Astrocyte (in vitro differentiated cells and primary cell): ENCODE data around the gene TRPV6. TPM values are rescaled to one million over a fixed set of nuclear protein-coding genes. Genes with fewer than 3 reads are reported as not detected.

Experiments used
- DNase-seq: peaks from one replicate; pipeline ENCODE4 v3.0.0-alpha.2; 2010; ENCODE audit warnings: low read depth
- FAIRE-seq: peaks from 2 replicates; lab custom pipeline; 2011; peaks lifted over from hg19 to GRCh38; lab: Jason Lieb, UNC
- H2AFZ ChIP-seq: 2 replicates; pipeline ENCODE4 v1.6.0; 2012; ENCODE audit warnings: low read depth, low read length, inconsistent platforms
- H3K27ac ChIP-seq: 2 replicates; pipeline ENCODE4 v1.5.1; 2011; ENCODE audit warnings: low read depth, low read length, inconsistent platforms
- H3K27me3 ChIP-seq: 2 replicates; pipeline ENCODE4 v1.6.0; 2011; ENCODE audit warnings: low read length, inconsistent platforms; ENCODE audit not compliant: insufficient read depth
- H3K36me3 ChIP-seq: 2 replicates; pipeline ENCODE4 v1.5.1; 2011; ENCODE audit warnings: low read length, inconsistent platforms; ENCODE audit not compliant: insufficient read depth
- H3K4me1 ChIP-seq: 2 replicates; pipeline ENCODE4 v1.5.1; 2011; ENCODE audit warnings: low read length, inconsistent platforms; ENCODE audit not compliant: insufficient read depth
- H3K4me2 ChIP-seq: 2 replicates; pipeline ENCODE4 v1.6.0; 2012; ENCODE audit warnings: low read length, inconsistent platforms
- H3K4me3 ChIP-seq: 2 replicates; pipeline ENCODE4 v1.5.1; 2011; ENCODE audit warnings: low read depth, mild to moderate bottlenecking, low read length, inconsistent platforms; ENCODE audit not compliant: insufficient read depth
- H3K79me2 ChIP-seq: 2 replicates; pipeline ENCODE4 v1.6.0; 2012; ENCODE audit warnings: mild to moderate bottlenecking, low read length, inconsistent platforms; ENCODE audit not compliant: insufficient read depth
- H3K9ac ChIP-seq: 2 replicates; pipeline ENCODE4 v1.6.0; 2012; ENCODE audit warnings: mild to moderate bottlenecking, low read length, inconsistent platforms
- H3K9me3 ChIP-seq: 2 replicates; pipeline ENCODE4 v1.5.1; 2012; ENCODE audit warnings: low read depth, mild to moderate bottlenecking, low read length, inconsistent platforms; ENCODE audit not compliant: insufficient read depth
- H4K20me1 ChIP-seq: 2 replicates; pipeline ENCODE4 v1.6.0; 2012; ENCODE audit warnings: low read length, inconsistent platforms; ENCODE audit not compliant: insufficient read depth
- H3K27ac Mint-ChIP-seq: one replicate; pipeline ENCODE4 v1.8.0; 2021; ENCODE audit warnings: mild to moderate bottlenecking, mixed read lengths; ENCODE audit not compliant: unreplicated experiment
- H3K27me3 Mint-ChIP-seq: one replicate; pipeline ENCODE4 v1.8.0; 2021; ENCODE audit warnings: low read depth, mixed read lengths; ENCODE audit not compliant: unreplicated experiment
- H3K36me3 Mint-ChIP-seq: one replicate; pipeline ENCODE4 v1.8.0; 2021; ENCODE audit warnings: low read depth, mixed read lengths; ENCODE audit not compliant: unreplicated experiment
- H3K4me1 Mint-ChIP-seq: one replicate; pipeline ENCODE4 v1.8.0; 2021; ENCODE audit warnings: low read depth, mixed read lengths; ENCODE audit not compliant: unreplicated experiment
- H3K4me3 Mint-ChIP-seq: one replicate; pipeline ENCODE4 v1.8.0; 2021; ENCODE audit warnings: mild to moderate bottlenecking, moderate library complexity, mixed read lengths; ENCODE audit not compliant: unreplicated experiment
- H3K9me3 Mint-ChIP-seq: one replicate; pipeline ENCODE4 v1.8.0; 2021; ENCODE audit warnings: mild to moderate bottlenecking, mixed read lengths; ENCODE audit not compliant: unreplicated experiment
- CTCF ChIP-seq: IDR thresholded peaks from 2 replicates; pipeline ENCODE4 v1.5.1; 2011; ENCODE audit warnings: low read depth, mild to moderate bottlenecking, inconsistent platforms, low read length, moderate library complexity; ENCODE audit not compliant: insufficient read depth
- EZH2 ChIP-seq: IDR thresholded peaks from 2 replicates; pipeline ENCODE4 v1.6.1; 2012; ENCODE audit warnings: mild to moderate bottlenecking, low read length, inconsistent platforms; ENCODE audit not compliant: insufficient read depth
- total RNA-seq: library from RNA; stranded (reverse); gene quantifications from 2 replicates; pipeline ENCODE4 v1.2.1, GENCODE V29; 2021

Gene TRPV6
- total RNA-seq, 1 donor from 2014 or later, result 0.14 TPM

DNA sequence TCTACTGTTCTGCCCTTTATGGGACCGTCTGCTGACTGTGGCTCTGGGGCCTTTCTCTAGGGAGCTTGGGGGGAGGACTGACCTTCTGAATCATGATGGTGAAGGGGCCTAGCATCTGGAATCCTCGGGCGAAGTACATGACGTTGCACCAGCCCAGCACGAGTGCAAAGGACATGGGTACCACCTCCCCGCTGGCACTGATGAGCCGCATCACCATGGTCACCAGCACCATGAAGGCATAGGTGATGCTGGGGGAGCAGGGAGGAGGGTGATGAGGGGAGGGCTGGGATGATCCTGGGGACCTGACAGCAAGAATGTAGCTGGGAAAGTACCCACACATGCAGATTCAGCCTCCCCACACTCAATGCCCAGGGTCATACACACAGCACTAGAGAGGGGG is 11.1 kb downstream of the TRPV6 start:
- H3K27me3 ChIP-seq, result peaks cover 4% of the 10 kb centered on the region
- TF ChIP-seq EZH2 (no peak), CTCF (no peak)
- no peaks in the 10 kb centered on the region for H4K20me1 ChIP-seq
- peaks cover 44% of the 10 kb centered on the region for H3K27me3 Mint-ChIP-seq
- no peak overlapping the region for H3K4me2 ChIP-seq
- H3K4me1 ChIP-seq, result no peaks in the 10 kb centered on the region
- peaks cover 12% of the 10 kb centered on the region for H3K9me3 Mint-ChIP-seq
- H2AFZ ChIP-seq, result no peak overlapping the region
- peaks cover 9% of the 10 kb centered on the region for H3K36me3 Mint-ChIP-seq
- no peak overlapping the region for H3K27ac ChIP-seq
- no peak for FAIRE-seq
- H3K9me3 ChIP-seq, result no peaks in the 10 kb centered on the region
- DNase-seq, result no peak
- H3K4me3 Mint-ChIP-seq, result no peak overlapping the region
- H3K4me1 Mint-ChIP-seq, result no peaks in the 10 kb centered on the region
- H3K4me3 ChIP-seq, result no peak overlapping the region
- H3K79me2 ChIP-seq, result no peaks in the 10 kb centered on the region
- H3K9ac ChIP-seq, result no peak overlapping the region
- H3K36me3 ChIP-seq, result no peaks in the 10 kb centered on the region
- no peak overlapping the region for H3K27ac Mint-ChIP-seq

- Histone ChIP-seq H2AFZ (no peak overlapping the region), H3K27me3 (peaks cover 2% of the 10 kb centered on the region), H3K4me1 (no peaks in the 10 kb centered on the region), H3K4me2 (no peak overlapping the region), H3K36me3 (no peaks in the 10 kb centered on the region), H3K27ac (no peak overlapping the region), H3K4me3 (no peak overlapping the region), H3K79me2 (no peaks in the 10 kb centered on the region), H4K20me1 (no peaks in the 10 kb centered on the region), H3K9ac (no peak overlapping the region), H3K9me3 (no peaks in the 10 kb centered on the region)
- peaks cover 9% of the 10 kb centered on the region for H3K36me3 Mint-ChIP-seq
- no peak overlapping the region for H3K27ac Mint-ChIP-seq
- no peak overlapping the region for H3K4me3 Mint-ChIP-seq
- peaks cover 12% of the 10 kb centered on the region for H3K9me3 Mint-ChIP-seq
- DNase-seq (no peak), FAIRE-seq (no peak)
- no peak for TF ChIP-seq EZH2
- no peaks in the 10 kb centered on the region for H3K4me1 Mint-ChIP-seq
- peaks cover 39% of the 10 kb centered on the region for H3K27me3 Mint-ChIP-seq
Measured at GRCh38 chr7:142873871-142874270, 11.7 kb downstream of the TRPV6 start.

- no peak overlapping the region for H2AFZ ChIP-seq
- H3K9me3 ChIP-seq, result no peaks in the 10 kb centered on the region
- H3K27ac Mint-ChIP-seq, result no peak overlapping the region
- H3K4me1 Mint-ChIP-seq, result no peaks in the 10 kb centered on the region
- H3K4me1 ChIP-seq, result no peaks in the 10 kb centered on the region
- H3K27me3 Mint-ChIP-seq, result peaks cover 34% of the 10 kb centered on the region
- no peak for FAIRE-seq
- no peaks in the 10 kb centered on the region for H3K36me3 ChIP-seq
- no peak overlapping the region for H3K4me3 ChIP-seq
- H3K4me3 Mint-ChIP-seq, result no peak overlapping the region
- H3K79me2 ChIP-seq, result no peaks in the 10 kb centered on the region
- peaks cover 6% of the 10 kb centered on the region for H3K36me3 Mint-ChIP-seq
- no peak for DNase-seq
- peaks cover 2% of the 10 kb centered on the region for H3K27me3 ChIP-seq
- no peak for TF ChIP-seq EZH2
- TF ChIP-seq CTCF, result peak; percentile 20
- H3K4me2 ChIP-seq, result no peak overlapping the region
- H3K9ac ChIP-seq, result no peak overlapping the region
- H3K9me3 Mint-ChIP-seq, result peaks cover 12% of the 10 kb centered on the region
- H4K20me1 ChIP-seq, result no peaks in the 10 kb centered on the region
- H3K27ac ChIP-seq, result no peak overlapping the region
Measured at GRCh38 chr7:142873281-142873784, 12.2 kb downstream of the TRPV6 start.
